ENCODE measurements around the gene CTTN.

CTTN gene

GRCh38 chr11:70400643-70401042 is 2.3 kb downstream of the CTTN start:
- no peaks in the 10 kb centered on the region for H3K36me3 ChIP-seq (ENCODE audit: insufficient read depth, low read length)
- H3K9me3 ChIP-seq (ENCODE audit: insufficient read depth, low read depth, low read length), result no peaks in the 10 kb centered on the region
- H2AFZ ChIP-seq (ENCODE audit: low read length), result no peak overlapping the region
- H3K27me3 ChIP-seq (ENCODE audit: insufficient read depth, low read length, poor library complexity, severe bottlenecking), result peaks cover 45% of the 10 kb centered on the region
- H3K79me2 ChIP-seq (ENCODE audit: insufficient read depth, low read length), result no peaks in the 10 kb centered on the region
- H4K20me1 ChIP-seq (ENCODE audit: insufficient read depth, low read length, poor library complexity, severe bottlenecking), result peaks cover 11% of the 10 kb centered on the region
- no peak overlapping the region for H3K4me2 ChIP-seq (ENCODE audit: low read depth, low read length, poor library complexity, severe bottlenecking)
- no peak overlapping the region for H3K9ac ChIP-seq (ENCODE audit: low read depth, low read length, poor library complexity, severe bottlenecking)
- no peak for TF ChIP-seq CTCF (conservative IDR thresholded peaks at IDR 0.05; ENCODE audit: low read length)
- no peak for TF ChIP-seq EZH2phosphoT487 (IDR thresholded peaks at IDR 0.05; ENCODE audit: borderline replicate concordance)
- H3K9me2 ChIP-seq (replicated peaks; ENCODE audit: low read depth, low read length), result no peaks in the 10 kb centered on the region
- H3K4me3 ChIP-seq (ENCODE audit: low read length, poor library complexity, severe bottlenecking), result no peak overlapping the region
- H3K4me1 ChIP-seq (ENCODE audit: insufficient read depth, low read length, poor library complexity, severe bottlenecking), result peaks cover 14% of the 10 kb centered on the region
- no peaks in the 10 kb centered on the region for H3F3A ChIP-seq (ENCODE audit: low read depth)

- Histone ChIP-seq H3K79me2 (ENCODE audit: insufficient read depth, low read length) (no peaks in the 10 kb centered on the region), H3K9me3 (ENCODE audit: insufficient read depth, low read depth, low read length) (no peaks in the 10 kb centered on the region), H4K20me1 (ENCODE audit: insufficient read depth, low read length, poor library complexity, severe bottlenecking) (peaks cover 11% of the 10 kb centered on the region), H2AFZ (ENCODE audit: low read length) (no peak overlapping the region), H3K4me3 (ENCODE audit: low read length, poor library complexity, severe bottlenecking) (no peak overlapping the region), H3F3A (ENCODE audit: low read depth) (no peaks in the 10 kb centered on the region), H3K4me2 (ENCODE audit: low read depth, low read length, poor library complexity, severe bottlenecking) (no peak overlapping the region), H3K27me3 (ENCODE audit: insufficient read depth, low read length, poor library complexity, severe bottlenecking) (peaks cover 46% of the 10 kb centered on the region), H3K4me1 (ENCODE audit: insufficient read depth, low read length, poor library complexity, severe bottlenecking) (peaks cover 14% of the 10 kb centered on the region), H3K9ac (ENCODE audit: low read depth, low read length, poor library complexity, severe bottlenecking) (no peak overlapping the region), H3K36me3 (ENCODE audit: insufficient read depth, low read length) (no peaks in the 10 kb centered on the region), H3K9me2 (replicated peaks; ENCODE audit: low read depth, low read length) (no peaks in the 10 kb centered on the region)
- no peak for TF ChIP-seq EZH2phosphoT487 (IDR thresholded peaks at IDR 0.05; ENCODE audit: borderline replicate concordance)
These were observed 3.7 kb downstream of the CTTN start for GRCh38 chr11:70402016-70402415.

- Histone ChIP-seq H3F3A (ENCODE audit: low read depth) (no peaks in the 10 kb centered on the region), H3K4me2 (ENCODE audit: low read depth, low read length, poor library complexity, severe bottlenecking) (no peak overlapping the region), H3K27me3 (ENCODE audit: insufficient read depth, low read length, poor library complexity, severe bottlenecking) (peaks cover 46% of the 10 kb centered on the region), H4K20me1 (ENCODE audit: insufficient read depth, low read length, poor library complexity, severe bottlenecking) (peaks cover 11% of the 10 kb centered on the region), H3K9me2 (replicated peaks; ENCODE audit: low read depth, low read length) (no peaks in the 10 kb centered on the region), H3K9me3 (ENCODE audit: insufficient read depth, low read depth, low read length) (no peaks in the 10 kb centered on the region), H3K36me3 (ENCODE audit: insufficient read depth, low read length) (no peaks in the 10 kb centered on the region), H3K4me3 (ENCODE audit: low read length, poor library complexity, severe bottlenecking) (no peak overlapping the region), H3K9ac (ENCODE audit: low read depth, low read length, poor library complexity, severe bottlenecking) (no peak overlapping the region), H3K4me1 (ENCODE audit: insufficient read depth, low read length, poor library complexity, severe bottlenecking) (peaks cover 12% of the 10 kb centered on the region), H2AFZ (ENCODE audit: low read length) (no peak overlapping the region), H3K79me2 (ENCODE audit: insufficient read depth, low read length) (no peaks in the 10 kb centered on the region)
- TF ChIP-seq EZH2phosphoT487 (IDR thresholded peaks at IDR 0.05; ENCODE audit: borderline replicate concordance) (no peak), CTCF (conservative IDR thresholded peaks at IDR 0.05; ENCODE audit: low read length) (no peak)
These were observed 4.4 kb downstream of the CTTN start for GRCh38 chr11:70402685-70403084.

DNA sequence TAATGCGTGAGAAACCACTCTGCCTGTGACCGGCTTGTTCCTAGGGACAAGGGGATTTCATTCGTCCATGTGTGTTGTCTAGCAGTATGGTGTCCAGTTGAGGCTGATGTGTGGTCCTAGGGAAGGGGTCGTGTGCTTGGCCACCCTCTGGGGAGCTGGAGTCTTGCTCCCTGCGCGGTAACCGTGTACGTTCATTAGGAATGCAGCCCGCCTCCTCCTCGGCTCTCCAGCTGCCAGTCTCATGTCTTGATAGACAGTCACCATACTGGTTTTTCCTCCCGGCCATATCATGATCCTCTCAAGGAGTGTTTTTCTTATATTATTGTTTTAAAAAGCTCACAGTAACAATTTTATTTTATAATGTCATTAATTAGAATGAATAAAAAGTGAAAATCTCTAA is 5.9 kb downstream of the CTTN start:
- Histone ChIP-seq H3K4me2 (ENCODE audit: low read depth, low read length, poor library complexity, severe bottlenecking) (no peak overlapping the region), H3K9me3 (ENCODE audit: insufficient read depth, low read depth, low read length) (no peaks in the 10 kb centered on the region), H3K4me1 (ENCODE audit: insufficient read depth, low read length, poor library complexity, severe bottlenecking) (no peaks in the 10 kb centered on the region), H3K79me2 (ENCODE audit: insufficient read depth, low read length) (no peaks in the 10 kb centered on the region), H3K36me3 (ENCODE audit: insufficient read depth, low read length) (no peaks in the 10 kb centered on the region), H3K9ac (ENCODE audit: low read depth, low read length, poor library complexity, severe bottlenecking) (no peak overlapping the region), H3K27me3 (ENCODE audit: insufficient read depth, low read length, poor library complexity, severe bottlenecking) (peaks cover 39% of the 10 kb centered on the region), H4K20me1 (ENCODE audit: insufficient read depth, low read length, poor library complexity, severe bottlenecking) (no peaks in the 10 kb centered on the region), H3K9me2 (replicated peaks; ENCODE audit: low read depth, low read length) (no peaks in the 10 kb centered on the region), H3K4me3 (ENCODE audit: low read length, poor library complexity, severe bottlenecking) (no peak overlapping the region), H3F3A (ENCODE audit: low read depth) (no peaks in the 10 kb centered on the region), H2AFZ (ENCODE audit: low read length) (no peak overlapping the region)
- TF ChIP-seq CTCF (conservative IDR thresholded peaks at IDR 0.05; ENCODE audit: low read length) (no peak), EZH2phosphoT487 (IDR thresholded peaks at IDR 0.05; ENCODE audit: borderline replicate concordance) (no peak)
